Activated CD8-positive, alpha-beta memory T cell treated with anti-CD3 and anti-CD28 coated beads for 36 hours (primary cell): ENCODE results near the gene HFM1. TPM values are rescaled to one million over a fixed set of nuclear protein-coding genes. Genes with fewer than 3 reads are reported as not detected.
"Not testable (repeated sequence)": the region's sequence is repeated elsewhere in the genome, so short reads cannot be mapped to it uniquely, and the experiment has no call there.

ENCODE experiments used
- CTCF ChIA-PET: fragments of 350-600 bp; sonication (Branson Sonifier 250); formaldehyde crosslinking; loops from one replicate; lab custom pipeline; 2021; ENCODE audit warnings: antibody characterized with exemption; lab: Charles Lee
- POLR2A ChIA-PET: fragments of 350-600 bp; sonication (Branson Sonifier 250); formaldehyde crosslinking; loops from one replicate; lab custom pipeline; 2021; ENCODE audit warnings: antibody characterized with exemption; lab: Charles Lee
- total RNA-seq, 2 experiments: library from RNA; stranded (reverse); gene quantifications; one replicate each; pipeline ENCODE4 v1.2.3, GENCODE V29; 2021

The HFM1 gene
- total RNA-seq = not detected

GRCh38 chr1:91404151-91405012 lies at the start of gene HFM1:
HFM1 (minus strand) TSS chr1:91404837; CDS start chr1:91401082, 3,755 bp downstream.
- POLR2A ChIA-PET = no interaction called here

GRCh38 chr1:91454136-91454535 lies 49.5 kb upstream of the HFM1 start:
- POLR2A ChIA-PET = no interaction called here
- CTCF ChIA-PET = no interaction called here

More at GRCh38 chr1:91404151-91405012, at the start of gene HFM1:
- CTCF ChIA-PET = interaction anchor here (0.5 kb wide), 1 partner anchor 947 kb away, joined by 4 read pairs; no protein-coding TSS in a partner anchor

GRCh38 chr1:91450260-91450659 lies 45.6 kb upstream of the HFM1 start:
- CTCF ChIA-PET = no interaction called here

GRCh38 chr1:91447782-91448181 lies 43.1 kb upstream of the HFM1 start:
- POLR2A ChIA-PET, CTCF ChIA-PET: not testable (repeated sequence)

More at GRCh38 chr1:91450260-91450659, 45.6 kb upstream of the HFM1 start:
- POLR2A ChIA-PET = no interaction called here

GRCh38 chr1:91441980-91442379 lies 37.3 kb upstream of the HFM1 start:
- POLR2A ChIA-PET, CTCF ChIA-PET: not testable (repeated sequence)

- POLR2A ChIA-PET = interaction anchor here (0.6 kb wide), 1 partner anchor 66 kb away, joined by 6 read pairs; no protein-coding TSS in a partner anchor
- CTCF ChIA-PET = no interaction called here
Measured at GRCh38 chr1:91440847-91441246, 36.2 kb upstream of the HFM1 start.

GRCh38 chr1:91439016-91439415 lies 34.4 kb upstream of the HFM1 start:
- CTCF ChIA-PET = interaction anchor here (1.9 kb wide), 1 partner anchor 62 kb away, joined by 3 read pairs; the partner anchor contains the start of gene CDC7
- POLR2A ChIA-PET = no interaction called here

GRCh38 chr1:91428182-91428798 lies 23.7 kb upstream of the HFM1 start:
- ChIA-PET POLR2A (interaction anchor here (0.6 kb wide), 1 partner anchor 167 kb away, joined by 5 read pairs; no protein-coding TSS in a partner anchor), CTCF (no interaction called here)

- POLR2A ChIA-PET = interaction anchor here (0.6 kb wide), 1 partner anchor 407 kb away, joined by 3 read pairs; no protein-coding TSS in a partner anchor
- CTCF ChIA-PET = no interaction called here
Measured at GRCh38 chr1:91427741-91428140, 23.1 kb upstream of the HFM1 start.

- POLR2A ChIA-PET, CTCF ChIA-PET: not testable (repeated sequence)
Measured at GRCh38 chr1:91422523-91422922, 17.9 kb upstream of the HFM1 start.

- POLR2A ChIA-PET = no interaction called here
- CTCF ChIA-PET = no interaction called here
Measured at GRCh38 chr1:91412371-91412770, 7.7 kb upstream of the HFM1 start.

GRCh38 chr1:91406773-91407389 lies 2.2 kb upstream of the HFM1 start:
- ChIA-PET CTCF (no interaction called here), POLR2A (no interaction called here)

GRCh38 chr1:91402023-91402422 lies 2.6 kb downstream of the HFM1 start:
- CTCF ChIA-PET = no interaction called here
- POLR2A ChIA-PET = no interaction called here

GRCh38 chr1:91400133-91400725 lies 4.4 kb downstream of the HFM1 start:
- POLR2A ChIA-PET = no interaction called here

GRCh38 chr1:91398291-91398690 lies 6.3 kb downstream of the HFM1 start:
- POLR2A ChIA-PET = no interaction called here
- CTCF ChIA-PET = no interaction called here

More at GRCh38 chr1:91400133-91400725, 4.4 kb downstream of the HFM1 start:
- CTCF ChIA-PET = no interaction called here

GRCh38 chr1:91397605-91398004 lies 7.0 kb downstream of the HFM1 start:
- ChIA-PET POLR2A (no interaction called here), CTCF (no interaction called here)

GRCh38 chr1:91393042-91393441 lies 11.6 kb downstream of the HFM1 start:
- ChIA-PET CTCF (no interaction called here), POLR2A (no interaction called here)

- ChIA-PET CTCF (no interaction called here), POLR2A (no interaction called here)
Measured at GRCh38 chr1:91386109-91386508, 18.5 kb downstream of the HFM1 start.

- POLR2A ChIA-PET = no interaction called here
Measured at GRCh38 chr1:91383456-91383855, 21.2 kb downstream of the HFM1 start.

GRCh38 chr1:91381844-91382243 lies 22.8 kb downstream of the HFM1 start:
- ChIA-PET POLR2A (no interaction called here), CTCF (no interaction called here)

More at GRCh38 chr1:91383456-91383855, 21.2 kb downstream of the HFM1 start:
- CTCF ChIA-PET = no interaction called here
